OCI-LY3 (cell line): Measurements from ENCODE around the gene FYB2.

Source experiments
- EZH2phosphoT487 ChIP-seq: fragments of 200-600 bp; shearing (Covaris generic); IDR thresholded peaks from 2 replicates; pipeline ENCODE4 v1.6.1; 2018; ENCODE audit warnings: antibody characterized with exemption, mixed run types, low read depth
- TF ChIP-seq, protein P1 (sequence below): fragments of 200-600, 300-600 bp; sonication (generic); IDR thresholded peaks from 2 replicates; pipeline ENCODE4 v1.5.1; 2014; ENCODE audit warnings: antibody characterized with exemption, low read length, low read depth

DNA sequence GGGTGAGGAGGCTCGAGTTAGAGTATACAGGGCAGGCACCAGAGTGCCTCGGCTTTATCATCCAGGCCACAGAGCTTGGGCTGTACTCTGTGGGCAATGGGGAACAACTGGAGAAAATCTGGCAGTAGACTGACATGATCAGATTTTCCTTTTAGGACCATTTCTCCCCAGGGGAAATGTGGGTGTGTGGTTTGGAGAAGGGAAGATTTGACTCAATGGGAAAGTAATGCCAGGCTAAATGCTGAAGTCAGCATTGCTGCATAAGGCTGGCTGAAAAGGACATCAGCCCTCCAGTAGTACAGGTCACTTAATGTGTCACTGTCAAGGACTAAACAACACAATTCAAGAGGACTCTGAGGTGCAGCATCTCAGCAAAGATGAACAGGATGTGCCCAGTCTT, 5.0 kb downstream of the FYB2 start:
- TF ChIP-seq, protein P1, sequence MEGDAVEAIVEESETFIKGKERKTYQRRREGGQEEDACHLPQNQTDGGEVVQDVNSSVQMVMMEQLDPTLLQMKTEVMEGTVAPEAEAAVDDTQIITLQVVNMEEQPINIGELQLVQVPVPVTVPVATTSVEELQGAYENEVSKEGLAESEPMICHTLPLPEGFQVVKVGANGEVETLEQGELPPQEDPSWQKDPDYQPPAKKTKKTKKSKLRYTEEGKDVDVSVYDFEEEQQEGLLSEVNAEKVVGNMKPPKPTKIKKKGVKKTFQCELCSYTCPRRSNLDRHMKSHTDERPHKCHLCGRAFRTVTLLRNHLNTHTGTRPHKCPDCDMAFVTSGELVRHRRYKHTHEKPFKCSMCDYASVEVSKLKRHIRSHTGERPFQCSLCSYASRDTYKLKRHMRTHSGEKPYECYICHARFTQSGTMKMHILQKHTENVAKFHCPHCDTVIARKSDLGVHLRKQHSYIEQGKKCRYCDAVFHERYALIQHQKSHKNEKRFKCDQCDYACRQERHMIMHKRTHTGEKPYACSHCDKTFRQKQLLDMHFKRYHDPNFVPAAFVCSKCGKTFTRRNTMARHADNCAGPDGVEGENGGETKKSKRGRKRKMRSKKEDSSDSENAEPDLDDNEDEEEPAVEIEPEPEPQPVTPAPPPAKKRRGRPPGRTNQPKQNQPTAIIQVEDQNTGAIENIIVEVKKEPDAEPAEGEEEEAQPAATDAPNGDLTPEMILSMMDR, result no peak
- TF ChIP-seq EZH2phosphoT487, result no peak
